VCaP (cell line): ENCODE results near the gene SPINK1.

ENCODE experiments used
- H3K27ac ChIP-seq: fragments of 450-650 bp; 2 replicates; pipeline ENCODE4 v1.5.1; 2017
- CTCF ChIP-seq: fragments of 450-650 bp; conservative IDR thresholded peaks from 2 replicates; pipeline ENCODE4 v1.5.1; 2017; ENCODE audit warnings: mild to moderate bottlenecking, moderate library complexity

Gene SPINK1

DNA sequence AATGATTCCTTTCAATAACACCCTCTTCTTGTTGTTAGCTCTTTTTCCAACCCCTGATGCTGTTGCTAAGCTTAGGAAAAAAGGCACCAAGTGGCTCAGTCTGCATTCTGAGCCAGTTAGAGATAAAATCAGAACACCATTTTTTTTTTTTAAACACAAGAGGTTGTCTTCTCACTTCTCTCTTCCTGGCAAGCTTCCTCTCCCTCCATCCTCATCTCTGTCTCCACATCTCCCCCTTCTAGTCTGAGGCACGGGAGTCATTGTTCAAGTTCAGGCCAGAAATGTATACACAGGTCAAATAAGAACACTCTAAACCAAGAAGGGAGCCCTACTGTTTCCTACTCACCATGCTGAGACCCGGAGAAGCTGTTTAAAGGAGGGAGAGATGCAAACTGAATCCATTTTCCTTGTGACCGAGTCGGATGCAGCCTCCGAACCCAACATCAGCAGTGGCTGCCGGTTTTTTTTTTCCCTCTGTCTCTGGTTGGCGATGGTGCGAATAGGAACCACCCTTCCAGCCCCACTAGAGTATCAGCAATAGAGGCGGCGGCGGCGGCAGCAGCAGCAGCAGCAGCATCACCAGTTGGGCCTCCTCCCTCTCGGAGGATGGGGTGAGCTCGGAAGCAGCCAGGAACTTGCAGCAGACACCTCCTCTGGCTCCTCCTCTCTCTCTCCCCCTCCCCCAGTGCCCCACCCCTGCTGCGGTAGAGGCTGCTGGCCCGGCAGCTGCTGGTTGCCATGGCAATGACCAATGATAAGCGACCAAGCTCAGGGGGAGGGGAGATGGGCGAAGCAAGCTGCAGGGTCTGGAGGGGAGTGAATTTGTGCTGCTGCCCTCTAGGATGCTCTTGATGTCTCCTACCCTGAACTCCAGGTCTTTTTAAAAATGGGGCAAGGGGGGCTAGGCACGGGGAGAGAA, 49.1 kb downstream of the SPINK1 start, which contains the start of gene JAKMIP2:
JAKMIP2 (minus strand) TSS at position 619 of the 919 bp plus-strand sequence. CDS start 110,922 bp downstream, outside the sequence.
- no peak for TF ChIP-seq CTCF
- H3K27ac ChIP-seq = no peak within 1 kb of the TSS

GRCh38 chr5:147780924-147781573, 50.4 kb downstream of the SPINK1 start:
- no peak for TF ChIP-seq CTCF
- no peak overlapping the region for H3K27ac ChIP-seq

- no peak overlapping the region for H3K27ac ChIP-seq
- no peak for TF ChIP-seq CTCF
Observed at GRCh38 chr5:147779694-147780093, 51.8 kb downstream of the SPINK1 start.

DNA sequence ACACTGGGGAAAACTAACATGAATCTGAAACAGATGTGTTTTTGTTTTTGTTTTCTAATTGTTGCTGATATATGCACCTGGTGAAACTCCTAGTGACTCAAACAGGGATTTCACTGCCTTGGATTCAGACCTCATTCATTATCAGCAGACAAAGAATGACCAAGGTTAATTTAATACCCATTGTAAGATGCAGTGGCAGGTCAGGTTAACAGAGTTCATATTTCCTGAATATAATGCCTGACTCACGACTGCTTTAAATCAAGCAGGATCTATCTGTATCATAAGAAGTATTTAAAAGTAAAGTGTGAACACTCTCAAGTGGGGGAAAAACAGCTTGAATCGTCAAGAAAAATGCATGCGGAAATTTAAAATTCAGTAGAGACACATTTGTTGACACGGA, 54.5 kb downstream of the SPINK1 start:
- TF ChIP-seq CTCF = no peak
- no peak overlapping the region for H3K27ac ChIP-seq
